Activated CD4-positive, alpha-beta T cell treated with anti-CD3 and anti-CD28 coated beads, Interleukin-2, Interleukin-6, amounts not matched to agents 100 ng/mL and 50 ng/mL, durations not matched to agents 16 hours and 8 hours (primary cell): Measurements from ENCODE around the gene HGS.
A peak's percentile ranks its signal among the peaks of the same experiment; 100 is the strongest.
"Not testable (repeated sequence)": the region's sequence is repeated elsewhere in the genome, so short reads cannot be mapped to it uniquely, and the experiment has no call there.

ENCODE experiments used
- DNase-seq: peaks from one replicate; pipeline ENCODE4 v3.0.0-alpha.2; 2020

Gene HGS

GRCh38 chr17:81722184-81723120 lies 38.6 kb downstream of the HGS start:
- no peak for DNase-seq

- DNase-seq = no peak
These were observed 39.9 kb downstream of the HGS start for GRCh38 chr17:81723651-81724209.

DNA sequence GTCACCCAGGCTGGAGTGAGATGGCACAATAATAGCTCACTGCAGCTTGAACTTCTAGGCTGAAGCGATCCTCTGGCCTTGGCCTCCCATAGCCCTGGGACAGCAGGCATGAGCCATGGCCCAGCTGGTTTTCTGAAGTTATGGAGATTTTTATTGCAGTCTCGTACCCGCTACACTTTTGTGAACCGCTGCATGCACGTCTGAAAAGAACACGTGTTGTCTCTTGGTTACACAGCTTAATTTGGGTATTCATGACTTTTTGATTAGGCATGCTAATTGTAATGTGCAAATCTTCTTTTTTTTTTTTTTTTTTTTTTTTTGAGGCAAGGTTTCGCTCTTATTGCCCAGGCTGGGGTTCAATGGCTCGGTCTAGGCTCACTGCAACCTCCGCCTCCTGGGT lies 41.6 kb downstream of the HGS start:
- no peak for DNase-seq

GRCh38 chr17:81726004-81726403 lies 42.2 kb downstream of the HGS start:
- DNase-seq = no peak

- DNase-seq = no peak
These were observed 43.7 kb downstream of the HGS start for GRCh38 chr17:81727324-81728031.

- DNase-seq = peak; percentile 81
These were observed 49.9 kb downstream of the HGS start for GRCh38 chr17:81733507-81734404.

DNA sequence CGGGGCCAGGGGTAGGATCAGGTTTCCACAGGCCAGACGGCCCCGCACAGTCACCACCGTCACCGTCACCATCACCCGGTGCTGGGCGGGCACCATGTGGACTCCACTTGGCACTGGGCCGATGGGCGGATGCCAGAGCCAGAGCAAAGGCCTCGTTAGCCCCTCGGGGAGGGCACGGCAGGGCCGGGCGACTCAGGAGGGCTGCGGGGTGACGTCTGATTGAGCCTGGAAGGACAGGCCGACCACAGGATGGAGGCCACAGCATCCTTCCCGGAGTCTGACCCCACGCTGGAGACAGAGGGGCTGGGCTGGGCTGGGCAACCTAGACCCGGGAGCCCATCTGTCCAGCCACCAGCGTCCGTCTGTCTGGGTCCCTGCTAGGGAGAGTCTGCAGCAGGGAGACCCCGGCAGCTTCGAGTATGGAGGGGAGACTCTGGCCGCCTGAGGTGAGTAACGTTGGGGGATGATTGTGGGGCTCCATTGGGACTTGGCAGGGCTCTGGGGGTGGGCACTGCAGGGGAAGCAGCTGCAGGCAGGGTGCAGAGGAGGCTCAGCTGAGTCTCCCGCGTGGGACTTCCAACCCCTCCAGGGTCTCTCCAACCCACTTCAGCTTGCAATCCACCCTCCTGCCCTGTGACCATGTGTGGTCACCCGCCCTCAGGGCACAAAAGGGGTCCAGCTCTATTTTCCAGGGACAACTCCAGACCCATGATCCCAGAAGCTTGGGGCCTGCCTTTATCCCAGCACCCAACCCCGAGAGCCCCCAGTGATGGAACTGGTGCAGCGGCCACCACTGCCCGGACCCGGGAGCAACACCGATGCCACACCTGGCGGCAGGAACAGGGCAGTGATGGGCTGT lies 50.8 kb downstream of the HGS start:
- DNase-seq = no peak

GRCh38 chr17:81735264-81736102 lies 51.7 kb downstream of the HGS start:
- peak; percentile 43 for DNase-seq

DNA sequence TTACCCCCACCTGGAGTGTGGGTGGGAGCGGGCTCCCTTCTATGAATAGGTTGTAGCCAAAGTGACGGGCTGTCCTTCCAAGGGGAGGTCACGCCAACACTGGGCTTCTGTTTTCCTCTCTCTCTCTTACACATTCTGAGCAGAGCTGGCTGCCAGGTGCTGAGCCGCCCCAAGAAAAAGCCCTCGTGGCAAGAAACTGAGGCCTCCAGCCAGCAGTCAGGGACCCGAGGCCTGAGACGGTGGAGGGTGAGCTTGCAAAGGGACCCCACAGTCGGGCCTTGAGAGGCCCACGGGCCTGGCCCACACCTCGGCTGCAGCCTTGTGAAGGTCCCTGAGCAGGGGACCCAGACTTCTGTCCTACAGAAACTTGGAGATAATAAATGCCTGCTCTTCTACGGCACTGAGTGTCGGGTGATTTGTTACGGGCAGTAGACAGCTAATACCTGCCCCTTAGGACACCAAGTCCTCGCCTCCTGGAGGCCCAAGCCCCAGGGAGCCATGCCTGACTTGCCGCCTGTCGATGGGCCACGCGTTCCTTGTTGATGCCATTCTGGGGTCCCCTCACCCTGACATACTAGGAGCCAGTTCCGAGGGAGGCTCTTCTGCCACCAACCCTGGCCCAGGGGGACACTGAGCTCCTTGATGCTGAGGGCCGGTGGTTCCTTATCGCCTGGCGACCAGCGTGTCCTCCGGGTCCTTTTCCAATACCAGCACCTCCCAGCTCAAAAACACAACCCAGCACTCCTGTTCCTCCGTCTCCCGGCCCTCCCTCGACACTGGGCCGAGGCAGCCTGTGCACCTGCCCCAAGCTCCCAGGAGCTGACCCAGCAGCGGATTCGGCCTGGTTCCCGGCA lies 54.4 kb downstream of the HGS start:
- no peak for DNase-seq

- DNase-seq = no peak
These were observed 55.1 kb downstream of the HGS start for GRCh38 chr17:81738801-81739393.

GRCh38 chr17:81739593-81739992 lies 55.8 kb downstream of the HGS start:
- DNase-seq = not testable (repeated sequence)

- no peak for DNase-seq
These were observed 56.7 kb downstream of the HGS start for GRCh38 chr17:81740395-81740961.

DNA sequence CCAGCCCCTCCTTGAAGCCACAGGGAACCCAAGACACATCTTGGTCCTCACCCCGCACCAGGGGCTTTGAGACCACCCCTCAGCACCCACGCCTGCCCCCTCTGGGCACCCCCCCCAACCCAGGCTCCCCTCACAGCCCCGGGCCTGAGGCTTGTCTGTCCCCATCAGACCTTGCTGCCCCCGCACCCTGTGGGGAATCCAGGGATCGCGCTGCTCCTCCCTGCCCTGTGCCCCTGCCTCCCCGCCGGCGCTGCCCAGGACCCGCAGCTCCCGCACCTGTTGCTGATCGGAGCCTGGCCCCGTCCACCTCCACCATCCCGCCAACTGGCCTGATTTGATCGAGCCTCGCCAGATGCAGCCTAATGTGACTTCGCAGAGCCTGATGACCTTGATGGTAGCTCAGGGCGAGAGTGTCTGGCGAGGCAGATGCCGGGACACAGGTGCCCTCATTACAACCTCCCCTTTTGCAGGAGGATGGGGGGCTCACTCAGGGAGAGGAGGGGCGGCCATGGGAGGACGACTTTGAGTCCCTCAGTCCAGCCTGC lies 57.3 kb downstream of the HGS start:
- DNase-seq = no peak

- DNase-seq = no peak
These were observed 58.0 kb downstream of the HGS start for GRCh38 chr17:81741594-81742452.
